ENCODE results near the gene PFDN2. TPM values are rescaled to one million over a fixed set of nuclear protein-coding genes. Genes with fewer than 3 reads are reported as not detected.
A peak's percentile ranks its signal among the peaks of the same experiment; 100 is the strongest.

PFDN2 gene, protein sequence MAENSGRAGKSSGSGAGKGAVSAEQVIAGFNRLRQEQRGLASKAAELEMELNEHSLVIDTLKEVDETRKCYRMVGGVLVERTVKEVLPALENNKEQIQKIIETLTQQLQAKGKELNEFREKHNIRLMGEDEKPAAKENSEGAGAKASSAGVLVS
- polyA plus RNA-seq (2011; rRNA removed) (84.2 and 101 TPM in 2 replicates), polyA minus RNA-seq (2011; rRNA and poly(A)+ RNA removed) (24.9 and 30.8 TPM in 2 replicates)

DNA sequence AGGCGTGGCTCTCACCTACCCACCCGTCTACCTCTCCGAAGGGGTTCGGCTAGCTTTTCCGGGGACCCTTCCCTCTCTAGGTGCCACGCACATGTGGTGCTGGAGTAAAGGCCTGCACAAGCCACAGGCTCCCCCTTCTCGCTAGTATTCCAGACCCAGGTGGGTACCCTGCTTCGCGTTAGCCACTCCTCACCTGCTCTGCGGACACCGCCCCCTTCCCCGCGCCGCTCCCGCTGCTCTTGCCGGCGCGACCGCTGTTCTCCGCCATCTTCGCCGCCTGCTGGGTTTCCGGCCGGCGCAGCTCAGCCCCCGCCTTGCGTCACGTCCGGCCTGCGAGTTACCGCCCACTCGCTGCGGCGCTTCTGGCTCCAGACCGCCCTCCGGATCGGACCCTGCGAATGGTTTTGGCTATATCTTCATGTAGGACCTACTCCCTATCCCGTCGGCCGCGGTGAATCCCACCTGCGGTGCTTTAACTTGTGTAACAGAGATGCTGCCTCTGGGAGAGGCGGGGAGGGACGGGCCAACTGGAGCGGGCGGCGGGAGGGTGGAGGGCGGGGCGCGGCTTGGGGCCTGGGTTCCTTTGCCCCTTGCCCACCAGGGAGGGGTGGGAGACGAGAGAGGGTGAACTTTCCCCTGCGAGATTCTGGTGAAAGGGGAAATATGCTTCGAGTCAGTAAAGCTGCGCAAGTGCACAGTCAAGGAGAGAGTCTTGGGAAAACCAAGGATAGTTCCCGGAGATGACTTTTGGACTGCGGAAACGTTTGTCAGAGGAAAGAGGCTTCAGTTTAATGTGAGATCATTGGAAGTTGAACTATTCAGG lies at the start of gene PFDN2, which contains the start of gene NIT1:
PFDN2 (minus strand) TSS at position 279 of the 823 bp plus-strand sequence; CDS start at position 268, 11 bp downstream.
NIT1 (plus strand) TSS at position 347 of the 823 bp plus-strand sequence; CDS start at position 419, 72 bp downstream.
- ChIA-PET CTCF (interaction anchor here (0.6 to 1.8 kb wide), 2 partner anchors 21 to 121 kb away, joined by 3 to 5 read pairs; no protein-coding TSS in a partner anchor), POLR2A (interaction anchor here (0.6 to 2.1 kb wide), 7 partner anchors 10 to 65 kb away, joined by 3 to 20 read pairs (median 4); partner anchors contain the start of genes DEDD, PPOX and UFC1)
- peak within 1 kb of the TSS; percentile 95 for H3K27ac ChIP-seq (ENCODE audit: low read depth, low read length)
- no peaks in the 10 kb centered on the region for H3K27me3 ChIP-seq (ENCODE audit: control insufficient read depth, insufficient read depth, low read length)
- no peak for DNase-seq (ENCODE audit: low read depth, low spot score)
- TF ChIP-seq, protein P1, sequence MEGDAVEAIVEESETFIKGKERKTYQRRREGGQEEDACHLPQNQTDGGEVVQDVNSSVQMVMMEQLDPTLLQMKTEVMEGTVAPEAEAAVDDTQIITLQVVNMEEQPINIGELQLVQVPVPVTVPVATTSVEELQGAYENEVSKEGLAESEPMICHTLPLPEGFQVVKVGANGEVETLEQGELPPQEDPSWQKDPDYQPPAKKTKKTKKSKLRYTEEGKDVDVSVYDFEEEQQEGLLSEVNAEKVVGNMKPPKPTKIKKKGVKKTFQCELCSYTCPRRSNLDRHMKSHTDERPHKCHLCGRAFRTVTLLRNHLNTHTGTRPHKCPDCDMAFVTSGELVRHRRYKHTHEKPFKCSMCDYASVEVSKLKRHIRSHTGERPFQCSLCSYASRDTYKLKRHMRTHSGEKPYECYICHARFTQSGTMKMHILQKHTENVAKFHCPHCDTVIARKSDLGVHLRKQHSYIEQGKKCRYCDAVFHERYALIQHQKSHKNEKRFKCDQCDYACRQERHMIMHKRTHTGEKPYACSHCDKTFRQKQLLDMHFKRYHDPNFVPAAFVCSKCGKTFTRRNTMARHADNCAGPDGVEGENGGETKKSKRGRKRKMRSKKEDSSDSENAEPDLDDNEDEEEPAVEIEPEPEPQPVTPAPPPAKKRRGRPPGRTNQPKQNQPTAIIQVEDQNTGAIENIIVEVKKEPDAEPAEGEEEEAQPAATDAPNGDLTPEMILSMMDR (IDR thresholded peaks at IDR 0.05; ENCODE audit: low read depth, low read length): no peak
- peak within 1 kb of the TSS; percentile 100 for H3K4me3 ChIP-seq (ENCODE audit: low read depth, low read length)
- H3K9me3 ChIP-seq (ENCODE audit: control insufficient read depth, insufficient read depth, low read length): no peaks in the 10 kb centered on the region; the same call in 1 of the 2 replicates

DNA sequence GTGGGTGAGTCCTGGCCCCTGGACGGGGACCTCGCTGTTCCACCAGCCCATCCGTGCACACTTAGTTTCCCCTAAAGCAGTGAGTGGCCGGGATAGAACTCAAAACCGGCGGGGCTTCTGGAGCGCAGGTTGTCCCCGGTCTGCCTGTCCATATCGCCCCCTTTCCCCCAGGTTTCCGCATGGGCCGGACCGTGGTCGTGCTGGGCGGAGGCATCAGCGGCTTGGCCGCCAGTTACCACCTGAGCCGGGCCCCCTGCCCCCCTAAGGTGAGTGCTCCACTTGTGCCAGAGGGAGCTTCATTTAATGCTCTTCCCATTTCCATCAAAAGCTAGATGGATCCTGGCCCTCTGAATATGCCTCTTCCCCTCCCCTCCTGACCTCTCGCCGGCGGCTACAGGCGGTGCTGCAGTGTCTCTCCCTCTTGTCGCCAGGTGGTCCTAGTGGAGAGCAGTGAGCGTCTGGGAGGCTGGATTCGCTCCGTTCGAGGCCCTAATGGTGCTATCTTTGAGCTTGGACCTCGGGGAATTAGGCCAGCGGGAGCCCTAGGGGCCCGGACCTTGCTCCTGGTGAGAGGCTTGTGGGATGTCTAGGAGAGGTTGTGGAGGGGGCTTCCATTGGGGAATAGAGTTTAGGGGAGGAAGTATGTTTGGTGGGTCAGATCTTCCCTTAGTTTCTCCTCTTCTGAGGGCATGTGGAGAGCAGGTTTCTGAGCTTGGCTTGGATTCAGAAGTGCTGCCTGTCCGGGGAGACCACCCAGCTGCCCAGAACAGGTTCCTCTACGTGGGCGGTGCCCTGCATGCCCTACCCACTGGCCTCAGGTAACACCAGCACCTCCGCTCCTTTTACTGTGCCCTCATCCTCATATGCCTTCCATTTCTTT lies 49.1 kb upstream of the PFDN2 start:
- no peaks in the 10 kb centered on the region; the same call in 1 of the 2 replicates for H3K9me3 ChIP-seq (ENCODE audit: control insufficient read depth, insufficient read depth, low read length)
- peak overlapping the region; percentile 93 for H3K27ac ChIP-seq (ENCODE audit: low read depth, low read length)
- peak overlapping the region; percentile 86 for H3K4me3 ChIP-seq (ENCODE audit: low read depth, low read length)
- ChIA-PET POLR2A (interaction anchor here (0.9 to 1.3 kb wide), 4 partner anchors 13 to 49 kb away, joined by 3 to 5 read pairs (median 4); partner anchors contain the start of genes DEDD, NIT1, PFDN2 and UFC1), CTCF (interaction anchor here (1.0 to 2.6 kb wide), 12 partner anchors 12 to 215 kb away, joined by 3 to 24 read pairs (median 6); partner anchors contain the start of genes DEDD, KLHDC9, TOMM40L and UFC1)
- DNase-seq (ENCODE audit: low read depth, low spot score): no peak
- no peaks in the 10 kb centered on the region for H3K27me3 ChIP-seq (ENCODE audit: control insufficient read depth, insufficient read depth, low read length)
- TF ChIP-seq, protein P1 (IDR thresholded peaks at IDR 0.05; ENCODE audit: low read depth, low read length): no peak

DNA sequence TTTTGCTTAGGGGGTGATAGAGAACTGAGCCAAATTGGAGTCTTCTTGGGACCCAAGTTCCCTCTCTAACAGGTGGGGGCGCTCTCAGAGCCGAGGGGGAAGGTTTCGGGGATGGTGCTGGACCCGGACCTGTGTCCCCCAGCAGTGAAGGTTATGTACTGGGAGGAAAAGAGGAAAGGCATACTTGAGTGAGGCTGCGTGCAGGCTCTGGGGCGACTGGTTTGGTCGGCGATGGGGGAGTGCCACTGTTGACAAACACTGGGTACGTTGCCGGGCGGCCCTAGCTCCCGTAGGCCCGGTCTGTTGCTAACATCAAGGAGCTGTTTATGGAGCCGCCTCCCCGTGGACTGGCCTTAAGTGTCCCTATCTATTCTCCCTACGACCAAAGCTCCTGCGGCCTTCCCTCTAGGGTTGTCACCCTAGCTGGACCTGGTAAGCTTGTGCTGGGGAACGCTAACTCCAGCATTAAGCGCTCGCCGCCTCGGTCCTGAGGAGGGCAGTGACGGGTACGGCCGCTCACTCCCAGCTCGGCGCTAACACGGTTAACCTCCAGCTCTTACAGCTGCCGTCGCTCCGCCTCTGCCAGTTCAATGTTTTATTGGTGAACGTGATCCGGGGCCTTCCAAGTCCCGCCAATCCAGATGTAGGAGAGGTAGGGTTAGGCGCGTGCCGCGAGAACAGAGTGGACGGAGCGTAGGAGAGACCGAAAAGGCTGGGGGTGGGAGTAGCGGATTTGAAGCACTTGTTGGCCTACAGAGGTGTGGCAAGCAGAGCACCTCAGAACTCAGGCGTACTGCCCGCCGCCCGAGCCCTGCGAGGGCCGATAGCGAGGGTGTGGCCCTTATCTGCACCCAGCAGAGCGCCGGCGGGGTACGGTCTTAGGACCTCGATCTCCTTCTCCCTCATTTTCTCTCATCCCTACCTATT lies 48.2 kb upstream of the PFDN2 start, which contains the start of gene PPOX:
PPOX (plus strand) TSS at position 685 of the 927 bp plus-strand sequence. CDS start 422 bp downstream, outside the sequence.
- no peaks in the 10 kb centered on the region for H3K27me3 ChIP-seq (ENCODE audit: control insufficient read depth, insufficient read depth, low read length)
- ChIA-PET POLR2A (interaction anchor here (0.6 to 1.3 kb wide), 9 partner anchors 10 to 120 kb away, joined by 3 to 5 read pairs (median 3); partner anchors contain the start of genes ADAMTS4, DEDD, NDUFS2 and NIT1), CTCF (interaction anchor here (0.6 to 2.6 kb wide), 23 partner anchors 9 to 289 kb away, joined by 3 to 24 read pairs (median 5); partner anchors contain the start of genes APOA2, DEDD, KLHDC9 and TOMM40L)
- peak within 1 kb of the TSS; percentile 93 for H3K27ac ChIP-seq (ENCODE audit: low read depth, low read length)
- H3K9me3 ChIP-seq (ENCODE audit: control insufficient read depth, insufficient read depth, low read length): no peaks in the 10 kb centered on the region; the same call in 1 of the 2 replicates
- TF ChIP-seq, protein P1 (IDR thresholded peaks at IDR 0.05; ENCODE audit: low read depth, low read length): peak; percentile 55
- peak within 1 kb of the TSS; percentile 86 for H3K4me3 ChIP-seq (ENCODE audit: low read depth, low read length)
- DNase-seq (ENCODE audit: low read depth, low spot score): peak; percentile 93

Measured in AG04450 (cell line).